RWPE1 (cell line): ENCODE data around the gene FUS.
A peak's percentile ranks its signal among the peaks of the same experiment; 100 is the strongest.

ENCODE experiments used
- CTCF ChIA-PET: fragments of 350-600 bp; sonication (Branson Sonifier 250); formaldehyde crosslinking; extraction: SDS; loops from one replicate; lab custom pipeline; 2021; lab: Yijun Ruan, JAX
- POLR2A ChIA-PET: fragments of 400-600 bp; formaldehyde crosslinking; extraction: SDS; loops from one replicate; lab custom pipeline; 2020; ENCODE audit warnings: antibody characterized with exemption; ENCODE audit not compliant: low non-redundant PET; lab: Yijun Ruan, JAX
- DNase-seq: peaks from one replicate; pipeline ENCODE4 v3.0.0; 2012; ENCODE audit warnings: low spot score
- H3K27ac ChIP-seq: fragments of 450-650 bp; 2 replicates; pipeline ENCODE4 v1.5.1; 2017
- TF ChIP-seq, protein P1 (sequence below): fragments of 450-650 bp; conservative IDR thresholded peaks from 2 replicates; pipeline ENCODE4 v1.5.1; 2017; ENCODE audit warnings: low read depth, mild to moderate bottlenecking

The FUS gene

DNA sequence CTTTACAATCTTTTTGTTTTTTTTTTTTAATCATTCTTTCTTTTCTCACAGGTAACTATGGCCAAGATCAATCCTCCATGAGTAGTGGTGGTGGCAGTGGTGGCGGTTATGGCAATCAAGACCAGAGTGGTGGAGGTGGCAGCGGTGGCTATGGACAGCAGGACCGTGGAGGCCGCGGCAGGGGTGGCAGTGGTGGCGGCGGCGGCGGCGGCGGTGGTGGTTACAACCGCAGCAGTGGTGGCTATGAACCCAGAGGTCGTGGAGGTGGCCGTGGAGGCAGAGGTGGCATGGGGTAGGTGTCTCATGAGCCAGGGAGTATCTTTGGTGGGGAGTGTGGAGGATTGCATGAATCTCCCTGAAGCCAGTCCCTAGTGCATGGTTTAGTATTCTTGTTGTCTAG is 4.9 kb downstream of the FUS start:
- CTCF ChIA-PET, result no interaction called here
- POLR2A ChIA-PET, result no interaction called here

DNA sequence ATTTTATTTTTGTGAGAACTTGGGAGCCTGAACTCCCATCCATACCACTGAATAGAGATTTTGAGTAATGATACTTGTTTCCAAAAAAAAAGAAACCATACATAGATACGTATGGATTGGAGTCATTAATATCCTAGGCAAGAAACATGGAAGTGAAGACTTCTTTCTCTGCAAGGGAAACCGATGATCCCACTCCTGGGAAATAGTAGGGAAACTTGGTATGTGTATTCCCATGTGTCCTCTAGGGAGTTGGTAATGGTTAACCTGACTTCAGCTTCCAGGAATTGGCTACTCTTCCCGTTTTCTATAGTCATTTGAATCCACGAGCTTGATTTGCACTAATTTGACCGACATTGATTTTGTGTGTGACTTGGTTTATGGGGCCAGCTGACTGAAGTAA is 5.4 kb downstream of the FUS start:
- POLR2A ChIA-PET, result no interaction called here
- no peak overlapping the region for H3K27ac ChIP-seq
- CTCF ChIA-PET, result no interaction called here
- no peak for DNase-seq
- TF ChIP-seq, protein P1, sequence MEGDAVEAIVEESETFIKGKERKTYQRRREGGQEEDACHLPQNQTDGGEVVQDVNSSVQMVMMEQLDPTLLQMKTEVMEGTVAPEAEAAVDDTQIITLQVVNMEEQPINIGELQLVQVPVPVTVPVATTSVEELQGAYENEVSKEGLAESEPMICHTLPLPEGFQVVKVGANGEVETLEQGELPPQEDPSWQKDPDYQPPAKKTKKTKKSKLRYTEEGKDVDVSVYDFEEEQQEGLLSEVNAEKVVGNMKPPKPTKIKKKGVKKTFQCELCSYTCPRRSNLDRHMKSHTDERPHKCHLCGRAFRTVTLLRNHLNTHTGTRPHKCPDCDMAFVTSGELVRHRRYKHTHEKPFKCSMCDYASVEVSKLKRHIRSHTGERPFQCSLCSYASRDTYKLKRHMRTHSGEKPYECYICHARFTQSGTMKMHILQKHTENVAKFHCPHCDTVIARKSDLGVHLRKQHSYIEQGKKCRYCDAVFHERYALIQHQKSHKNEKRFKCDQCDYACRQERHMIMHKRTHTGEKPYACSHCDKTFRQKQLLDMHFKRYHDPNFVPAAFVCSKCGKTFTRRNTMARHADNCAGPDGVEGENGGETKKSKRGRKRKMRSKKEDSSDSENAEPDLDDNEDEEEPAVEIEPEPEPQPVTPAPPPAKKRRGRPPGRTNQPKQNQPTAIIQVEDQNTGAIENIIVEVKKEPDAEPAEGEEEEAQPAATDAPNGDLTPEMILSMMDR, result no peak

More for the DNA sequence above, 4.9 kb downstream of the FUS start:
- TF ChIP-seq, protein P1, result no peak
- no peak for DNase-seq
- H3K27ac ChIP-seq, result peak overlapping the region; percentile 24; the same call in 1 of the 2 replicates

DNA sequence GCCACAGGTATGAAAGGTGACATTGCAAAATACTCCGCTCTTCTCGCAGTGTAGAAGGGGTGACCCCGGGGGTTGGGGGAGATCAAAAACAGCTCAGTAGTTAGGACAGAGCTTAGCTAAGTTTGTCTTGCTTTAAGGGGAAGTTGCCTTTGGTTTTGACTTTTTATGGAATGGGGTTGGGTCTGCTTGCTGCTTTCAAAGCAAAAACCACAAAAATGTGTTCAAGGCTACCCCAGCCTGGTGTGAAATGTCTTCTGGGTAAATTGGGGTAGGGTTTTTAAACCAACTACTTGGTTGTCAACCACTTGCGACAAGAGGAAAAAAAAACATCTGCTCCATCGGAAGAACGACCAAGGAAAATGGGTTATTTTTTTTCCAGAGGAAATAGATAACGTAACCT is 6.2 kb downstream of the FUS start:
- no peak overlapping the region for H3K27ac ChIP-seq
- POLR2A ChIA-PET, result no interaction called here
- no peak for DNase-seq
- TF ChIP-seq, protein P1, result no peak
- CTCF ChIA-PET, result interaction anchor here (0.5 kb wide), 1 partner anchor 201 kb away, joined by 3 read pairs; the partner anchor contains the start of gene HSD3B7

DNA sequence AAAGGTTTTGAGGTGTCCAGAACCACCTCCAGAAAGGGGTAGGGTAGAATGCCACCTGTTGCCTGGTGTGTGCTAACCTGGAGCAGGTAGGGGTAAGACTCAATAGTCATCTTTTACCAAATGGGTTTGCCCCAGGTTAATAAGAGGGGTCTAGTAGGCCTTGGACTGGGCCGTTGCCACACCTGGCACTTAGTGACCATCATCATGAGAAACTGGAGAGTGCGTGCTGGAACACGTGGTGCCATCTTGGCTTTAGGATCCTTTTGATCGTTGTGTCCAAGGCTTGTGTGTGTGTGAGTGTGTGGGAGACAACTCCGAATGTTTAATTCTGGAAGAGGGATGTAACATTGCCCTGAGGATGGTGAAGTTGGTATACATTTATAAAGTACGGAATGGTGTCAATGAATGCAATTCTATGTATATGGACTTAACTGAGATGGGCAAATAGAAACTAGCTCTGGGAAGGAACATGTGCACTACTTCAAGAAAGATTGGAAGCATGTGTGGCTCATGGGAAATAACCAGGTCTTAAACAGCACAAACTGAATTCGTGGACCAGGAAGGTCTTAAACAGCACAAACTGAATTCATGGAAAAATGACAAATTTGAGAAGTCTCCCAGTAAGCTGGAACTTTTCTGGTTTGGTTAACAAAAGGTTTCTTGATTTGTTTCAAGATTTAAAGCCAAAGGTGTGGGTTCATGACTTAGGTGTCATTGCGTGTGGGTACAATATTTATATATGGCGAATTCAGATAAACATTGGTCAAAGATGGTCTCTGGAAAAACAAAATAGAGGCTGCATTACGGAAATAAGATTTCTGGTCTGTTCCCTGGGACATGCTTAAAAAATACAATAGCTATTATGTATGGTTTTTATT is 7.2 kb downstream of the FUS start:
- TF ChIP-seq, protein P1, result no peak
- DNase-seq, result no peak
- H3K27ac ChIP-seq, result no peak overlapping the region
- ChIA-PET POLR2A (interaction anchor here (0.8 kb wide), 1 partner anchor 15 kb away, joined by 3 read pairs; no protein-coding TSS in a partner anchor), CTCF (interaction anchor here (0.5 kb wide), 1 partner anchor 164 kb away, joined by 5 read pairs; no protein-coding TSS in a partner anchor)

DNA sequence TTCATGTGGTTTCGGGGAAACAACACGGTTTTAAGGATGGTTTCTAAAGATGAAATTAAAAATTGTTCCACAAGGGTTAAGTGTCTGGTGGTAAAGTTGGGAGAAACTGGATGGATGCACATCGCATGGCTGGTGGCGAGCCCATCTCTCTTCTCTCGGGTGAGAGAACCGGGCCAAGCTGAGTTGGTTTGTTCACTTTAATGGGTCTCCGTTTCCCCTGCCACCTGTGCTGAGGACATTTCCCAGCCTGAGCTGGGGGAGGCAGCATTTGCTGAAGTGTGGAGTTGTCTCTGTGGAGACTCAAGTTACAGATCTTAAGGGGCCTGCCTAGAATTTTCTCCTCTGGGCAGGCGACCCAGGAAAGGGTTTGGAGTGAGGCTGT is 7.9 kb downstream of the FUS start:
- ChIA-PET CTCF (interaction anchor here (0.5 kb wide), 1 partner anchor 164 kb away, joined by 5 read pairs; no protein-coding TSS in a partner anchor), POLR2A (interaction anchor here (0.8 kb wide), 1 partner anchor 14 kb away, joined by 3 read pairs; no protein-coding TSS in a partner anchor)
- TF ChIP-seq, protein P1, result no peak
- H3K27ac ChIP-seq, result no peak overlapping the region
- DNase-seq, result no peak

DNA sequence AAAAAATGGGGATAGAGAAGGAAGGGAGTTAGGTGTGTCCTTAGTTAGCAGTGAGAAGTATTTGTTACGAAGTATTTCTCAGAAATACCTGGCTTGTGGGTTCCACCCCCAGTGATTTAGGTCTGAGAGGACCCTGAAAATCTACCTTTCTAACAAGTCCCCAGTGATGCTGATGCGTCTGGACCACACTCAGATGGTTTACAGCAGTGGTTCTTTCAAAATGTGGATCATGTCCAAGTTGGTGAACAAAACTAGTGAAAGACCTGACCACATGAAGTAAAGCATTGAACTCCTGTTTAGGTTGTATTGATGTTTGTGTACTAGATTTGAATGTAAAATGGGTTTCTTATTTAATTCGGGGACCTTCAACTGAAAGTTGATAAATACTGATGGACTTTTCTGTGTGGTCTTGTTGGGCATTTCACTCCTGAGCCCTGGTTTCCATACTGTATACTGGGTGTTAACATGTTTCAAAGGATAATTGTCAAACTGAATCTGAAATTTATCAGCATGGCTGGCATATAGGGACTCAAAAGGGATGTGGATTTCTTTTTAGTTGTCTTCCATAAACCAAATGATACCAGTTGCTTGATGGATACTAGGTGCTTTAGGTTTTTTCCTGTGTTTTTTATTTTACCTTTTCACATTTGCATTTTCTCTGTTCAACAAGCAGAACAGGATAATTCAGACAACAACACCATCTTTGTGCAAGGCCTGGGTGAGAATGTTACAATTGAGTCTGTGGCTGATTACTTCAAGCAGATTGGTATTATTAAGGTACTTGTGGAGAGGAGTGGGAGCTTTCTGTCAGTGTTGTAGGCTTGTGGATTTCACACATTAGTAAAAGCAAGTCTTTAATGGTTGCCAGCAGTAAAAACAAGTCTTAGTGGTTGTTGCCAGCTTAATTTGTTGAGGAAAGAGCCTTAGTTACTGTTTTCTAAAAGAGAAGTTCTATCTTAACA is 8.8 kb downstream of the FUS start:
- DNase-seq, result no peak
- CTCF ChIA-PET, result no interaction called here
- POLR2A ChIA-PET, result no interaction called here
- H3K27ac ChIP-seq, result no peak overlapping the region
- TF ChIP-seq, protein P1, result no peak
